Thyroid gland (tissue), 4 donors: Measurements from ENCODE around the gene ASPG. TPM values are rescaled to one million over a fixed set of nuclear protein-coding genes. Genes with fewer than 3 reads are reported as not detected.

ENCODE experiments used
- DNase-seq, 2 donors: peaks; one replicate each; pipeline ENCODE4 v3.0.0-alpha.2; 2019
- H3K27ac ChIP-seq, 3 donors: fragments of 200-600 bp; sonication (generic); 1 replicate in 2 of 3; 2 replicates in 1 of 3; pipeline ENCODE4 v1.5.1; 2016 to 2019; ENCODE audit warnings: mild to moderate bottlenecking in 1 of 3, moderate library complexity in 1 of 3
- H3K27me3 ChIP-seq: fragments of 200-600 bp; sonication (generic); one replicate; pipeline ENCODE4 v1.5.1; 2019
- H3K36me3 ChIP-seq, 2 donors: fragments of 200-600 bp; sonication (generic); one replicate each; pipeline ENCODE4 v1.5.1; 2016 to 2019
- H3K4me1 ChIP-seq, 2 donors: fragments of 200-600 bp; sonication (generic); one replicate each; pipeline ENCODE4 v1.5.1; 2017 to 2019
- H3K4me3 ChIP-seq, 3 donors: fragments of 200-600 bp; sonication (generic); replicated peaks in 1 of 3; 1 replicate in 2 of 3; 2 replicates in 1 of 3; pipeline ENCODE4 v1.5.1; 2016; ENCODE audit warnings: mild to moderate bottlenecking in 1 of 3
- H3K9me3 ChIP-seq: fragments of 200-600 bp; sonication (generic); one replicate; pipeline ENCODE4 v1.5.1; 2017
- CTCF ChIP-seq, 6 experiments: fragments of 200-600 bp in 3 of 6; fragments of 450-650 bp in 3 of 6; sonication (generic) in 3 of 6; IDR thresholded peaks; one replicate each; pipeline ENCODE4 v1.5.1; 2016 to 2019; ENCODE audit warnings: antibody characterized with exemption in 6 of 6, mild to moderate bottlenecking in 2 of 6, inconsistent platforms in 1 of 6, moderate library complexity in 1 of 6
- POLR2A ChIP-seq, 2 donors: fragments of 450-650 bp; IDR thresholded peaks; one replicate each; pipeline ENCODE4 v1.6.1; 2017; ENCODE audit warnings: antibody characterized with exemption in 2 of 2, mild to moderate bottlenecking in 2 of 2, moderate library complexity in 1 of 2
- WGBS, 2 donors: methylation state at CpG; one replicate each; pipeline ENCODE4 v1.1.5; 2017; 5-methylcytosine and 5-hydroxymethylcytosine counted together
- intact Hi-C: fragments of 100-400 bp; cut with DNase I; formaldehyde crosslinking; loops from one replicate; pipeline ENCODE4 v1.15.1; 2023
- total RNA-seq, 4 donors: library from RNA; depleted of rRNA; stranded (reverse); fragments of >200 nt; gene quantifications; one replicate each; pipeline ENCODE4 v1.2.3, GENCODE V29; 2016

ASPG gene
- total RNA-seq, 4 donors from 2014 or later: 7.5 to 24.0 (median 15.2) TPM

- DNase-seq: peak; percentile 1 to 19
- intact Hi-C loops: no loop called here
- 70 to 78% methylated on average over 6 to 19 of the region's 27 CpGs for WGBS, 2 donors
Measured at GRCh38 chr14:104105071-104105821, 19.7 kb downstream of the ASPG start.

GRCh38 chr14:104105822-104106470, 20.4 kb downstream of the ASPG start:
- TF ChIP-seq POLR2A (IDR thresholded peaks at IDR 0.05): no peak
- no peak for TF ChIP-seq CTCF (IDR thresholded peaks at IDR 0.05)
- Histone ChIP-seq H3K27me3 (no peaks in the 10 kb centered on the region), H3K4me1 (peaks cover 0 to 12% of the 10 kb centered on the region in 2 donors), H3K4me3 (no peak overlapping the region), H3K36me3 (no peaks in the 10 kb centered on the region), H3K27ac (no peak overlapping the region), H3K9me3 (no peaks in the 10 kb centered on the region)
- intact Hi-C loops: no loop called here
- WGBS, 2 donors: 75 to 78% methylated on average over 4 to 13 of the region's 18 CpGs
- DNase-seq: peak; percentile 1 to 2

More at GRCh38 chr14:104105071-104105821, 19.7 kb downstream of the ASPG start:
- Histone ChIP-seq H3K9me3 (no peaks in the 10 kb centered on the region), H3K27ac (no peak overlapping the region), H3K4me3 (no peak overlapping the region), H3K27me3 (no peaks in the 10 kb centered on the region), H3K36me3 (no peaks in the 10 kb centered on the region), H3K4me1 (peaks cover 0 to 16% of the 10 kb centered on the region in 2 donors)
- TF ChIP-seq POLR2A (IDR thresholded peaks at IDR 0.05): no peak
- TF ChIP-seq CTCF (IDR thresholded peaks at IDR 0.05): no peak

- peak; percentile 1 for DNase-seq
- H3K27ac ChIP-seq: no peak overlapping the region
- H3K36me3 ChIP-seq: no peaks in the 10 kb centered on the region
- H3K9me3 ChIP-seq: no peaks in the 10 kb centered on the region
- 90 to 94% methylated on average over 5 to 8 of the region's 20 CpGs for WGBS, 2 donors
- no peaks in the 10 kb centered on the region for H3K27me3 ChIP-seq
- intact Hi-C loops: no loop called here
- TF ChIP-seq POLR2A (IDR thresholded peaks at IDR 0.05): no peak
- no peak for TF ChIP-seq CTCF (IDR thresholded peaks at IDR 0.05)
- no peak overlapping the region for H3K4me3 ChIP-seq
- peaks cover 0 to 9% of the 10 kb centered on the region in 2 donors for H3K4me1 ChIP-seq
Measured at GRCh38 chr14:104106471-104106991, 21.0 kb downstream of the ASPG start.

GRCh38 chr14:104107101-104107581, 21.6 kb downstream of the ASPG start:
- Histone ChIP-seq H3K27ac (no peak overlapping the region), H3K4me1 (peaks cover 0 to 9% of the 10 kb centered on the region in 2 donors), H3K27me3 (no peaks in the 10 kb centered on the region), H3K4me3 (no peak overlapping the region), H3K9me3 (no peaks in the 10 kb centered on the region), H3K36me3 (no peaks in the 10 kb centered on the region)
- intact Hi-C loops: no loop called here
- DNase-seq: peak; percentile 0 to 2
- 84 to 100% methylated on average over 1 to 17 of the region's 19 CpGs for WGBS, 2 donors
- no peak for TF ChIP-seq POLR2A (IDR thresholded peaks at IDR 0.05)

GRCh38 chr14:104107611-104108569, 22.4 kb downstream of the ASPG start:
- Histone ChIP-seq H3K27ac (no peak overlapping the region), H3K4me1 (peaks cover 0 to 9% of the 10 kb centered on the region in 2 donors), H3K27me3 (no peaks in the 10 kb centered on the region), H3K9me3 (no peaks in the 10 kb centered on the region), H3K36me3 (no peaks in the 10 kb centered on the region), H3K4me3 (no peak overlapping the region)
- intact Hi-C loops: no loop called here
- peak; percentile 3 to 6 for DNase-seq
- TF ChIP-seq CTCF (IDR thresholded peaks at IDR 0.05) (no peak), POLR2A (IDR thresholded peaks at IDR 0.05) (no peak)
- WGBS, 2 donors: 74 to 76% methylated on average over 18 to 25 of the region's 32 CpGs
